Measurements from ENCODE around the gene MRPS7. TPM values are rescaled to one million over a fixed set of nuclear protein-coding genes. Genes with fewer than 3 reads are reported as not detected.

The MRPS7 gene
- total RNA-seq, 2 donors from 2014 or later = 25.0 to 30.9 TPM

GRCh38 chr17:75295201-75296158 lies 33.8 kb downstream of the MRPS7 start:
- DNase-seq (ENCODE audit: low spot score) = no peak
- intact Hi-C loops (cut with DNase I) = no loop called here

- intact Hi-C loops (cut with DNase I) = no loop called here
- no peak for DNase-seq (ENCODE audit: low spot score)
Observed at GRCh38 chr17:75300280-75300679, 38.6 kb downstream of the MRPS7 start.

- intact Hi-C loops (cut with DNase I) = no loop called here
- no peak for DNase-seq (ENCODE audit: low spot score)
Observed at GRCh38 chr17:75301049-75301448, 39.4 kb downstream of the MRPS7 start.

- DNase-seq (ENCODE audit: low spot score) = no peak
- intact Hi-C loops (cut with DNase I) = no loop called here
Observed at GRCh38 chr17:75301502-75302206, 40.0 kb downstream of the MRPS7 start.

GRCh38 chr17:75307957-75308731 lies 46.5 kb downstream of the MRPS7 start:
- DNase-seq (ENCODE audit: low spot score) = no peak

GRCh38 chr17:75308732-75309629 lies 47.3 kb downstream of the MRPS7 start:
- no peak for DNase-seq (ENCODE audit: low spot score)
- intact Hi-C loops (cut with DNase I) = no loop called here

More at GRCh38 chr17:75307957-75308731, 46.5 kb downstream of the MRPS7 start:
- intact Hi-C loops (cut with DNase I) = no loop called here

GRCh38 chr17:75313941-75314551 lies 52.4 kb downstream of the MRPS7 start:
- no peak for DNase-seq (ENCODE audit: low spot score)
- intact Hi-C loops (cut with DNase I) = no loop called here

GRCh38 chr17:75315541-75316243 lies 54.0 kb downstream of the MRPS7 start:
- intact Hi-C loops (cut with DNase I) = no loop called here
- peak; percentile 74 for DNase-seq (ENCODE audit: low spot score)

Other genes with a start within 250 kb of the MRPS7 start
- 10 to 100 TPM; 23.3 to 23.5 TPM for gene MRPL58, start 249.2 kb upstream of the MRPS7 start, total RNA-seq
- gene ATP5PD, start 214.9 kb upstream of the MRPS7 start, total RNA-seq = 100 to 1,000 TPM; 205 to 235 TPM
- 10 to 100 TPM; 23.0 to 25.0 TPM for gene KCTD2, start 214.7 kb upstream of the MRPS7 start, total RNA-seq
- 1 to 10 TPM; 6.1 to 8.1 TPM for gene SLC16A5, start 173.9 kb upstream of the MRPS7 start, total RNA-seq
- 1 to 10 TPM; 5.8 to 6.4 TPM for gene ARMC7, start 151.9 kb upstream of the MRPS7 start, total RNA-seq
- gene NT5C, start 130.1 kb upstream of the MRPS7 start, total RNA-seq = 10 to 100 TPM; 26.2 to 33.0 TPM
- 10 to 100 TPM; 20.1 to 22.3 TPM for gene JPT1, start 107.4 kb upstream of the MRPS7 start, total RNA-seq
- gene SUMO2, start 78.9 kb upstream of the MRPS7 start, total RNA-seq = 100 to 1,000 TPM; 221 to 238 TPM
- 10 to 100 TPM; 49.6 to 50.9 TPM for gene NUP85, start 56.2 kb upstream of the MRPS7 start, total RNA-seq
- gene GGA3, start 273 bp upstream of the MRPS7 start, total RNA-seq = 10 to 100 TPM; 28.0 to 32.4 TPM
- gene MIF4GD, start 9.4 kb downstream of the MRPS7 start, total RNA-seq = 10 to 100 TPM; 25.2 to 27.3 TPM
- 10 to 100 TPM in 1 of 2 donors, 1 to 10 TPM in 1; 9.9 to 14.6 TPM for gene SLC25A19, start 27.6 kb downstream of the MRPS7 start, total RNA-seq
- gene GRB2, start 143.8 kb downstream of the MRPS7 start, total RNA-seq = 10 to 100 TPM; 87.2 to 97.8 TPM
- 10 to 100 TPM; 53.8 to 64.3 TPM for gene TMEM94, start 194.8 kb downstream of the MRPS7 start, total RNA-seq

Data from posterior vena cava (tissue), 2 donors.